HCT116 (cell line): ENCODE results near the gene CENPF. TPM values are rescaled to one million over a fixed set of nuclear protein-coding genes. Genes with fewer than 3 reads are reported as not detected.
A peak's percentile ranks its signal among the peaks of the same experiment; 100 is the strongest.

Experiments used
- ATAC-seq: fragments of 200-7000 bp; cut with Tn5 transposase; 2 replicates; pipeline ENCODE4 v1.9.1; 2020; ENCODE audit warnings: mild to moderate bottlenecking, moderate library complexity
- BruUV-seq: library from RNA; stranded (reverse); fragments of 400-500 nt; replicated peaks from 2 replicates; lab custom pipeline; 2021; lab: Mats Ljungman, UMichigan
- CTCF ChIA-PET: fragments of 300-600 bp; sonication (Branson Sonifier 250); formaldehyde crosslinking; loops from one replicate; lab custom pipeline; 2021; ENCODE audit warnings: antibody characterized with exemption; lab: Charles Lee
- POLR2A ChIA-PET: fragments of 300-600, 350-600 bp; sonication (Branson Sonifier 250); formaldehyde crosslinking; loops from one replicate; lab custom pipeline; 2021; ENCODE audit warnings: antibody characterized with exemption; lab: Charles Lee
- RAD21 ChIA-PET, 2 experiments: fragments of 300-600 bp; sonication (Branson Sonifier 250); formaldehyde crosslinking; loops; one replicate each; lab custom pipeline; 2023; ENCODE audit warnings: low total read pairs in 2 of 2; ENCODE audit not compliant: uncharacterized antibody in 2 of 2, unreplicated experiment in 2 of 2, low non-redundant PET in 1 of 2; lab: Charles Lee
- DNase-seq: peaks from one replicate; pipeline ENCODE4 v3.0.0-alpha.2; 2010; ENCODE audit warnings: low read depth, low spot score
- H2AFZ ChIP-seq: fragments of 200-600 bp; shearing (Covaris generic), sonication (generic); 2 replicates; pipeline ENCODE4 v1.6.1; 2017; ENCODE audit warnings: low read depth, mixed run types, mixed read lengths, antibody characterized with exemption, low read length; ENCODE audit not compliant: poor library complexity, severe bottlenecking
- H3K27ac ChIP-seq: 2 replicates; pipeline ENCODE4 v1.5.1; 2012; ENCODE audit warnings: low read depth, low read length
- H3K27me3 ChIP-seq: fragments of 200-600 bp; sonication (generic); 2 replicates; pipeline ENCODE4 v1.6.1; 2016; ENCODE audit warnings: mixed run types, low read length, mixed read lengths; ENCODE audit not compliant: insufficient read depth
- H3K36me3 ChIP-seq, 2 experiments: fragments of 200-500 bp in 1 of 2; fragments of 200-600 bp in 1 of 2; sonication (Bioruptor generic) in 1 of 2; sonication (generic) in 1 of 2; 2 replicates each; pipeline versions ENCODE4 v1.5.1 to v1.6.1; 2014 to 2016; ENCODE audit warnings: low read length in 2 of 2, inconsistent platforms in 1 of 2, mixed read lengths in 1 of 2, mixed run types in 1 of 2; ENCODE audit not compliant: insufficient read depth in 2 of 2, control insufficient read depth in 1 of 2
- H3K4me1 ChIP-seq, 2 experiments: fragments of 200-600 bp in 1 of 2; sonication (generic) in 1 of 2; 2 replicates each; pipeline versions ENCODE4 v1.5.1 to v1.6.1; 2012 to 2017; ENCODE audit warnings: low read length in 2 of 2, inconsistent platforms in 1 of 2, mild to moderate bottlenecking in 1 of 2, mixed read lengths in 1 of 2, mixed run types in 1 of 2, moderate library complexity in 1 of 2; ENCODE audit not compliant: insufficient read depth in 2 of 2, control insufficient read depth in 1 of 2
- H3K4me2 ChIP-seq: fragments of 200-600 bp; sonication (generic); 2 replicates; pipeline ENCODE4 v1.6.1; 2017; ENCODE audit warnings: mixed run types, low read length, mixed read lengths
- H3K4me3 ChIP-seq, 2 experiments: fragments of 200-600 bp in 1 of 2; sonication (generic) in 1 of 2; replicated peaks in 1 of 2; 2 replicates each; pipeline ENCODE4 v1.5.1; 2011 to 2016; ENCODE audit warnings: low read length in 2 of 2, control low read depth in 1 of 2, low read depth in 1 of 2, mild to moderate bottlenecking in 1 of 2, mixed read lengths in 1 of 2, mixed run types in 1 of 2
- H3K79me2 ChIP-seq: fragments of 200-600 bp; sonication (generic); 2 replicates; pipeline ENCODE4 v1.6.1; 2017; ENCODE audit warnings: mild to moderate bottlenecking, mixed run types, low read length, moderate library complexity, mixed read lengths; ENCODE audit not compliant: insufficient read depth
- H3K9ac ChIP-seq: fragments of 200-600 bp; sonication (generic); 2 replicates; pipeline ENCODE4 v1.6.1; 2016; ENCODE audit warnings: low read length, mixed read lengths
- H3K9me2 ChIP-seq: fragments of 200-600 bp; sonication (generic), shearing (Covaris generic); 2 replicates; pipeline ENCODE4 v1.6.1; 2017; ENCODE audit warnings: mixed run types, mild to moderate bottlenecking, moderate library complexity; ENCODE audit not compliant: insufficient read depth
- H3K9me3 ChIP-seq, 2 experiments: fragments of 200-500 bp in 1 of 2; fragments of 200-600 bp in 1 of 2; sonication (Bioruptor generic) in 1 of 2; sonication (generic) in 1 of 2; 2 replicates each; pipeline ENCODE4 v1.6.1; 2014 to 2017; ENCODE audit warnings: low read length in 2 of 2, mixed read lengths in 2 of 2, inconsistent platforms in 1 of 2, low read depth in 1 of 2, mild to moderate bottlenecking in 1 of 2, mixed run types in 1 of 2, moderate library complexity in 1 of 2; ENCODE audit not compliant: control insufficient read depth in 1 of 2, insufficient read depth in 1 of 2
- H4K20me1 ChIP-seq: fragments of 200-600 bp; sonication (generic), shearing (Covaris generic); 2 replicates; pipeline ENCODE4 v1.6.1; 2017; ENCODE audit warnings: mixed run types, mild to moderate bottlenecking, moderate library complexity; ENCODE audit not compliant: insufficient read depth
- ATF3 ChIP-seq: IDR thresholded peaks from 2 replicates; pipeline ENCODE4 v1.6.1; 2012
- CEBPB ChIP-seq: IDR thresholded peaks from 2 replicates; pipeline ENCODE4 v1.6.1; 2012; ENCODE audit warnings: low read depth
- CTCF ChIP-seq, 3 experiments: fragments of 200-600 bp in 1 of 3; sonication (generic) in 1 of 3; IDR thresholded peaks in 2 of 3; conservative IDR thresholded peaks in 1 of 3; 2 replicates each; pipeline ENCODE4 v1.5.1; 2012 to 2017; ENCODE audit warnings: low read depth in 2 of 3, low read length in 2 of 3, antibody characterized with exemption in 1 of 3, borderline replicate concordance in 1 of 3, control low read depth in 1 of 3, mild to moderate bottlenecking in 1 of 3, mixed read lengths in 1 of 3, mixed run types in 1 of 3, moderate library complexity in 1 of 3; ENCODE audit not compliant: insufficient read depth in 1 of 3
- EGR1 ChIP-seq: IDR thresholded peaks from 2 replicates; pipeline ENCODE4 v1.6.1; 2012; ENCODE audit warnings: low read depth
- EZH2 ChIP-seq: fragments of 200-600 bp; sonication (generic); IDR thresholded peaks from 2 replicates; pipeline ENCODE4 v1.6.1; 2017; ENCODE audit warnings: antibody characterized with exemption, mixed run types
- EZH2phosphoT487 ChIP-seq: fragments of 200-600 bp; IDR thresholded peaks from 2 replicates; pipeline ENCODE4 v1.6.1; 2018; ENCODE audit warnings: antibody characterized with exemption, borderline replicate concordance
- FOSL1 ChIP-seq: IDR thresholded peaks from 2 replicates; pipeline ENCODE4 v1.6.1; 2012; ENCODE audit warnings: low read depth
- JUND ChIP-seq: IDR thresholded peaks from 2 replicates; pipeline ENCODE4 v1.6.1; 2012
- MAX ChIP-seq: IDR thresholded peaks from 2 replicates; pipeline ENCODE4 v1.6.1; 2012
- POLR2A ChIP-seq: IDR thresholded peaks from 2 replicates; pipeline ENCODE4 v1.7.0; 2011; ENCODE audit warnings: borderline replicate concordance; ENCODE audit not compliant: insufficient read depth, insufficient read length; ENCODE audit errors: extremely low read depth
- RAD21 ChIP-seq: IDR thresholded peaks from 2 replicates; pipeline ENCODE4 v1.6.1; 2012; ENCODE audit warnings: low read depth, mild to moderate bottlenecking
- SIN3A ChIP-seq: IDR thresholded peaks from 2 replicates; pipeline ENCODE4 v1.6.1; 2012; ENCODE audit warnings: low read depth
- SP1 ChIP-seq: IDR thresholded peaks from 2 replicates; pipeline ENCODE4 v1.6.1; 2012; ENCODE audit warnings: low read depth
- YY1 ChIP-seq: IDR thresholded peaks from 2 replicates; pipeline ENCODE4 v1.6.1; 2011; ENCODE audit warnings: low read length, low read depth, moderate library complexity, mild to moderate bottlenecking; ENCODE audit not compliant: insufficient replicate concordance; ENCODE audit errors: extremely low read depth
- ZBTB33 ChIP-seq: IDR thresholded peaks from 2 replicates; pipeline ENCODE4 v1.6.1; 2011; ENCODE audit warnings: mild to moderate bottlenecking, low read length, moderate library complexity; ENCODE audit not compliant: insufficient replicate concordance; ENCODE audit errors: extremely low read depth
- ZFX ChIP-seq: fragments of 450-650 bp; IDR thresholded peaks from 2 replicates; pipeline ENCODE4 v1.6.1; 2017
- ZNF274 ChIP-seq: fragments of 200-500 bp; sonication (Bioruptor generic); IDR thresholded peaks from 2 replicates; pipeline ENCODE4 v1.6.1; 2014; ENCODE audit warnings: mild to moderate bottlenecking, low read depth, low read length, inconsistent platforms
- intact Hi-C: fragments of 100-400 bp; cut with micrococcal nuclease; formaldehyde crosslinking; loops from 2 replicates; pipeline ENCODE4 v1.10.0; 2022
- total RNA-seq: library from RNA; stranded (reverse); gene quantifications from one replicate; pipeline ENCODE4 v1.2.1, GENCODE V29; 2021; ENCODE audit not compliant: unreplicated experiment

The CENPF gene
- total RNA-seq, 1 experiment from 2014 or later: 120 TPM

- TF ChIP-seq CEBPB (peak; percentile 39; the same call in 1 of the 2 replicates), SIN3A (no peak), ZFX (no peak), SP1 (peak; percentile 22; the same call in 1 of the 2 replicates)
Measured at GRCh38 chr1:214566158-214567104, 36.6 kb upstream of the CENPF start (continued).

GRCh38 chr1:214567481-214567980 lies 35.5 kb upstream of the CENPF start:
- H3K79me2 ChIP-seq: no peaks in the 10 kb centered on the region
- H3K4me3 ChIP-seq: no peak overlapping the region
- no peaks in the 10 kb centered on the region for H3K9me3 ChIP-seq
- H3K4me1 ChIP-seq: peaks cover 0 to 15% of the 10 kb centered on the region in 2 experiments; a peak in 2 of 4 replicates
- ChIA-PET RAD21 (no interaction called here), CTCF (no interaction called here), POLR2A (no interaction called here)
- H4K20me1 ChIP-seq: no peaks in the 10 kb centered on the region
- ATAC-seq (no peak), DNase-seq (no peak)
- no peak overlapping the region for H3K27ac ChIP-seq
- H3K9me2 ChIP-seq: no peaks in the 10 kb centered on the region
- no peaks in the 10 kb centered on the region for H3K36me3 ChIP-seq
- no peak overlapping the region for H2AFZ ChIP-seq
- no peak overlapping the region for H3K4me2 ChIP-seq
- H3K9ac ChIP-seq: no peak overlapping the region
- intact Hi-C loops: no loop called here
- no TSS peak for BruUV-seq
- no peaks in the 10 kb centered on the region for H3K27me3 ChIP-seq
- TF ChIP-seq YY1 (no peak), MAX (no peak), ZBTB33 (no peak), EZH2phosphoT487 (no peak), RAD21 (no peak), ATF3 (no peak), ZFX (no peak), CTCF (IDR thresholded peaks at IDR 0.05 in 2 of 3, conservative IDR thresholded peaks at IDR 0.05 in 1 of 3; ENCODE audit: borderline replicate concordance in 1 of 3, insufficient read depth in 1 of 3, low read depth in 2 of 3, low read length in 2 of 3) (no peak), CEBPB (no peak), JUND (no peak), POLR2A (no peak), EZH2 (no peak), FOSL1 (no peak), EGR1 (no peak), ZNF274 (no peak), SIN3A (no peak)
